Endometrial microvascular endothelial cells (primary cell): ENCODE results near the gene HAUS1. TPM values are rescaled to one million over a fixed set of nuclear protein-coding genes. Genes with fewer than 3 reads are reported as not detected.

Experiments used
- in situ Hi-C: cut with HindIII; loops from 2 replicates; pipeline ENCODE4 v1.10.0; 2017; ENCODE audit warnings: low sequenced_read_pairs, low pct_unique_long_range_greater_than_20kb; ENCODE audit errors: inconsistent ontology term
- total RNA-seq: library from RNA; depleted of rRNA; stranded (reverse); fragments of >200 nt; gene quantifications from one replicate; pipeline ENCODE4 v1.2.3, GENCODE V29; 2015; ENCODE audit errors: inconsistent ontology term

Gene HAUS1, protein sequence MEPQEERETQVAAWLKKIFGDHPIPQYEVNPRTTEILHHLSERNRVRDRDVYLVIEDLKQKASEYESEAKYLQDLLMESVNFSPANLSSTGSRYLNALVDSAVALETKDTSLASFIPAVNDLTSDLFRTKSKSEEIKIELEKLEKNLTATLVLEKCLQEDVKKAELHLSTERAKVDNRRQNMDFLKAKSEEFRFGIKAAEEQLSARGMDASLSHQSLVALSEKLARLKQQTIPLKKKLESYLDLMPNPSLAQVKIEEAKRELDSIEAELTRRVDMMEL
- 78.9 TPM for total RNA-seq

DNA sequence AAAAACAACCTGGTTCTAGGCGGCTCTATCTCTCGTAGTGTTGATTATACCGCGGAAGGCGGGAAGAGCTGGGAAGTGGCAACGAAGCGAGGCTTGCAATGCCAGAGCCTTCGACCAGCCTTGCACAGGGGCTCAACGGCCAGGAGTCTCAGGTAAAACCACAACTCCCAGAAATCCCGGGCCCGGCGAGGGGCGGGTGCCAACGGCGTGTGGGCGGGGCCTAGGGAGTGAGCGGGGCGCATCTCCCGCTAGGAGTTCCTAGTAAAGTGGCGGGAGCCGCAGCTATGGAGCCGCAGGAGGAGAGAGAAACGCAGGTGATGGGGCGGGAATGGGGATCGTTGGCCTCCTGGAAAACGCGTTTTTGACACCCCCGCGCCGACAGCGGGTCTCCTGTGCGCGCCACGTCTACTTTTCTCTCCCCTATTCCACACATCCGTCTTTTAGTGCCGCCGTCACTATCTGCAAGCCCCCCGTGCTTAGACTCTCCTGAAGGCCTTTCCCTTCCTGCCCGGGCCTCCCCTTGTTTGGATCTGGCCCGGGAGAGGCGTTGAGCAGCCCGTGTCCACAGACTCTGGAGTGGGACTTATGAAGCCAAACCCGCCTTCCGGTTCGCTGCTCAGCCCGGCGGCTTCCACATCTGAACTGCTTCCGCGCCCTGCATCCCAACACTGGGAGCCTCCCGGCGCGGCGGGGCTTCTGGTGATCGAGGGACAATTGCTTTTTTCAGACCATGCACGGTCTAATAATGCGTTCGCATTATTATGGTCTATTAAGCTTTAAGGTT is at the start of gene HAUS1:
Gene HAUS1 (plus strand): TSS at position 258 of the 784 bp plus-strand sequence. CDS start 27 bp downstream, at position 285.
- in situ Hi-C loops: no loop called here

DNA sequence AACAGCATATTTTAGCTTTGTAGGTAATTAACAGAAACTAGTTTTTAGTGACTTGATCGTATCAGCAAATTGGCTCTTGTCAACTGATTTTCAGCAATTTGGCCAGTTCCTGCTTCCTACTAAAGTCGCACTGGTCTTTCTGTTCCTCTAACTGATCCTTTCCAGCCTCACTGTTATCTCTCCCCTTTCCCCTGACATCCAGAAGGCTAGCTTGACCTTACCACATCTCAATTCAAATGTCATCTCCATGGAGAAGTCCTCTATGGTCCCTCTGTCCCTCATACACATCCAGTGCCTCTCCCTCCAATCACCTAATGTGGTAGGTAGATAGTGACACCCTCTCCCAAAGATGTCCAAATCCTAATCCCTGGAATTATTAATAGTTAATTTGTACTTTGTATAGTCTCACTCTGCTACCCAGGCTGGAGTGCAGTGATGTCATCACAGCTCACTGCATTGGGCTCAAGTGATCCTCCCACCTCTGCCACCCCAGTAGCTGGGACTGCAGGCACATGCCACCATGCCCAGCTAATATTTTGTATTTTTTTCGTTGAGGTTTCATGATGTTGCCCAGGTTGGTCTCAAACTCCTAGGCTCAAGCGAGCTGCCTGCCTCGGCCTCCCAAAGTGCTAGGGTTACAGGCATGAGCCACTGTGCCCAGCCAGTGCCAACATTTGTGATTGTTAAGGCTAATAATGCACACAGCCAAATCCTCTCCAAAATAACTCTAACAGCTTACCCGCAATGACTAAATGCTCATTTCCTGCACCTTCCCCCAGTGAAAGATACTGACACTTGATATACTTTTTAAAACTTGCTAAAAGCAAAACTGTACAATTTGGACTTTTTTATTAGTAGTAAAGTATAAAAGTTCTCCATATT is 49.0 kb upstream of the HAUS1 start:
- in situ Hi-C loops: no loop called here

- in situ Hi-C loops: no loop called here
Measured at GRCh38 chr18:46055838-46056230, 48.4 kb upstream of the HAUS1 start.

DNA sequence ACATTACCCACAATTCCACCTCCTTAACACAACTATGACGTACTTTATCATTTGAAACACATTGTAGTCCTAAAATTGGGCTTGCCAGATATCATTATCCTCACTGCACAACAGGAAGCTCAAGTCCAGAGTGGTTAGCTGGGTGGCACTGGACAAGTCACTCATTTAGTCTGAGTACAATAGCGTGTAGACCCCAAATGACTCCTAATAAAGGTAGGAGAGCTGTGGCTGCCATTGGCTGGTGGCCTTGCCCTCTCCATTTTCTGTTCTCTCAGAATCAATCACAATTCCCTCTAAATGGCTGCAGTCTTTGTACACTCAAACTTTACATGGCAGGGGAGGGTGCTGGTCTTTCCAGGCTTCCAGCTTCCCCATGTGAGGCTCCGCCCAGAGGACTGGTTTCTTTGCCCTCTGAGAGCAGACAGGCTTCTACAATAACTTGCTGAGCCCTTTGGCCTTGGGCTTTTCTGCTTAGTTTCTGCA is 43.8 kb upstream of the HAUS1 start:
- in situ Hi-C loops: no loop called here

DNA sequence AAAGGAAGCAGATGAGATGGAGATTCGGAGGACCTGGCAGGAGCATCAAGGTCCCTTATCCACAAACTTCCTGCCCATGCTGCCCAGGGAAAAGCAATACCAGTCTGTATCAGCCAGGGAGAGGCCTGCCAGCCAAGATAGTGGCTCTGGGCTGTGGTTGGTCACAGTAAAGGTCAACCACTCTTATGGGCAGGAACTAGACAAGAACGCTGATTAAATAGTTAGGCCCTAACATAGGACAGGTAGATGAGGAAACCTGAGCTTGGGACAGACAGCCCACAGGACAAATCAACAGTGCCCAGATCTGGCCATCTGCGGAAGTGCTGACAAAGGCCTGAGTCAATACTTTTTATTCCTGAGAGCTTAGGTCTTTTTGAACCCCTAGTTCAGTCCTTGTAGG is 42.8 kb upstream of the HAUS1 start:
- in situ Hi-C loops: no loop called here

- in situ Hi-C loops: no loop called here
Measured at GRCh38 chr18:46061796-46062195, 42.4 kb upstream of the HAUS1 start.

GRCh38 chr18:46062781-46063180 is 41.4 kb upstream of the HAUS1 start:
- in situ Hi-C loops: no loop called here

DNA sequence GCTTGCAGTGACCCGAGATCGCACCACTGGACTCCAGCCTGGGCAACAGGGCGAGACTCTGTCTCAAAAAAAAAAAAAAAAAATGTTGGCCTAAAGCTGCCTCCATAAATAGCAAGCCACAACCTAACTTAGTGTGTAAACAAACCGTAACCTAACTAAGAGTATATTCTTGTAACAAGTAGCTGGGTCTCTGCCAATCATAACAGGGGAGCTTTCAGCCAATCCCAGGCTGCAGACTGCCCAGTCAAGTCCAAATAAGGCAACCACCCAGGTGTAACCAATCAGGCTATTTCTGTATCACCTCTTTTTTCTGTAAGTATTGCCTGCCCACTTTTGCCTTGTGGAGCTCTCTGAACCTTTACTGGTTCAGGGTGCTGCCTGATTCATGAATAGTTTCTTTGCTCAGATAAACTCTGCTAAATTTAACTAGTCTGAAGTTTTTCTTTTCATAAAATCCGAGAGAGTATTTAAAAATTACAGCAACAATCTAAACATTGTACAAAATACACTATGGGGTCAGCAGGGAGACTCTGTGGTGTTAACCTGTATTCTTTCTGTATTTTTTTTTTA is 36.7 kb upstream of the HAUS1 start:
- in situ Hi-C loops: no loop called here

- in situ Hi-C loops: no loop called here
Measured at GRCh38 chr18:46068763-46069162, 35.4 kb upstream of the HAUS1 start.

DNA sequence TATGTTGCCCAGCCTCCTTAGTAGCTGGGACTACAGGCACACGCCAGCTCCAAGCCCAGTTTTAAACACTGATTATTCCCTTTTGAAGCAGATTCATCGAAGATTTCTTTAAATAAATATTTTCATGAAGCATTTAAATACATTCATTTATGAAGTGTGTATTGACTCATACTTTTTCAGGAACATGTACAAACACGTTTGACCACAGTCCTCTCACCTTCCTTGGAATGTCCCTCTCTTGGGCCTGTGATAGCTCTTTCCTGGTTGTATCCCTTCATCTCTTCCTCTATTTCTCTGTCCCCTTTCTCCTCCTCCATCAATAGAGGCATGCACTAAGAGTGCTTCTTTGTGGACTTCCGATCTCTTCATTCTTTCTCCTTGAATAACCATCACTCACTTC is 34.7 kb upstream of the HAUS1 start:
- in situ Hi-C loops: no loop called here

GRCh38 chr18:46070232-46070631 is 34.0 kb upstream of the HAUS1 start:
- in situ Hi-C loops: no loop called here

DNA sequence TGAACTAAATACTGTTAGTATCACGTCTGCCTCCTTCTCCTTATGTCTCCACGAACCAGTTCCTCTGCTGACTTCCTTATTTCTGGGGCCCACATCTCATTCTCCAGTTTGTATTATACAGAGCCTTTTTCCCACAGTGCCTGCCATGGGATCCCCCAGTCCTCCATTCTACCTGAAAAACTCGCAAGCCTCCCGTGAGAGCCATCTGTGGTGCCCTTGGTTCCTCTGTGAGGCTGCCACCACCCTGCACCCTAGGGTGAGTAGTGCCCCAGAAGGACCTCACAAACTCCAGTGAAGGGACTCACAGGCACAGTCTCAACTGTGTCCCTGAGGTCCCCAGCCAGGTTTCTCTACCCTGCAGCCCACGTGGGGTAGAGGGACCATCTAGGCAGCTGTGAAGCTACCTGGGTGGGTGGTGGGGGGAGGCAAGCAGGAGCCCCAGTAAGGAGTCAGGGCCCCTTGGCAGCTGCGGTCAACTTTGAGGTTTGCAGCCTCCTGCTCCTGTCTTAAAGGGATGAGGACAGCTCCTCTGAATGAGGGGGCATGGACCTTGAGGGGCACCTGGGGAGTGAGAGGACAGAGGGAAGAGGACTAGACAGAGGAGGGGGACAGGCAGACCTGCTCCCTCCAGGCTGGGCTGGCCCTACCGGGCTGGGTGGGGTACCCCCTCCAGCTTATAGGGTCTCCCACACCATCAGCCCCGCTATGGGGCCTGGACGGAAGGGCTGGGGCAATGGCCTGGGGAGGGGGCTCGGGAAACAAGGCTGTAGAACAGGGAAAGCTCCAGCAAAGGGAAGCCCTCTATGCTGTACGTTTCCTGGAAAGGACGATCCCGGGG is 33.2 kb upstream of the HAUS1 start:
- in situ Hi-C loops: no loop called here

- in situ Hi-C loops: no loop called here
Measured at GRCh38 chr18:46071653-46072375, 32.4 kb upstream of the HAUS1 start, which contains the start of gene PSTPIP2. Gene PSTPIP2, minus strand, starts transcription at chr18:46072260. Its CDS starts 72 bp downstream, at chr18:46072188.

- in situ Hi-C loops: no loop called here
Measured at GRCh38 chr18:46072376-46072867, 31.8 kb upstream of the HAUS1 start.

DNA sequence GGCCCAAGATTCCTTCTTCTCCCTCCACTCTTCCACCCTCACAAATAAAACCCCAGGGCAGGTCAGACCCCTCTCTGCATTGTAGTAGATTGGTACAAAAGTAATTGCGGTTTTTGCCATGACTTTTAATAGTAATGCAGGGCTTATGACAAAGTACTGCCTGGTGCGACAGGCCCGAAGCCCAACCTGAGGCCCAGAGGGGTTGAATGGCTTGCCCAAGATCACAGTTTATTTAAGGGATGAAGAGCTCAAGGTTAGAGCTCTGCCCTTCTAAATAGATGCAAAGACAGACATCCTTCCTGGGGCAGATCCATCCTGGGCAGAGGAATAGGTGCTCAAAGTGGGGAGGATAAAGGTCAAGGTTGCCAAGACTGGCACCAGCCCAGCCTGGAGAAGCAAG is 31.2 kb upstream of the HAUS1 start:
- in situ Hi-C loops: no loop called here

DNA sequence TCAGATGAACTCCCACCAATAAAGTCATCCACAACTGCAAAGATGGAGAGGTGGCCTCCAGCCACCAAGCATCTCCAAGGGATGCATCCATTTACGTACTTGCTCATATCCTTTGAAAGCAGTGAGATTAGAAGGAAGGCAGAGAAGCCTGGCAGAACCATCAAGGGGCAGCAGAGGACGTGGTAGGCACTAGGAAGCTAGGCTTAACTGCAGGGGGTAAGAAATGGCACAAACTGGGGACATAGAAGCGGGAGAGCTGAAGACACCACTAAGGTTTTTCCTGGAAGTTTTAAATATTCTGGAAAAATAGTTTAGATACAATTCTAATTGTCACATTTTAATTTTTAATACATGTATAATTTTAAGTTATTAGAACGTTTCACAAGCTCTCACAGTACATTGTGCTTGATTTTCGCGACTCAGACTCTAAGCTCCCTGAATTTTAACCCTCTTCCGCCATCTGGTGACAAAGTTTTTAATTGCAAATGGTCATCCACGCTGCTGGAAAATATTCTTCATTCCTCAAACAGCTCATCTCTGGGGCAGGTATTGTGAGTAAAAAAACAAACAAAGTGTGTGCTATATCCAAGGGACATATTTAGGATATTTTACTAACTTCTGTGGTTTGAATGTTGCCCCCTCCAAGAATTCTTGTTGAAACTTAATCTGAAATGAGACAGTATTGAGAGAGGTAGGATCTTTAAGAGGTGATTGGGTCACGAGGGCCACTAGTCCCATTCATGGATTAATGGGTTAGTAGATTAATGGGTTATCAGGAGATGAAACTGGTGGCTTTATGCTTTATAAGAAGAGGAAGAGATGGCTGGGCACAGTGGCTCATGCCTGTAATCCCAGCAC is 30.5 kb upstream of the HAUS1 start:
- in situ Hi-C loops: no loop called here
